Neural cell (in vitro differentiated cells): ENCODE data around the gene IRF8. TPM values are rescaled to one million over a fixed set of nuclear protein-coding genes. Genes with fewer than 3 reads are reported as not detected.

ENCODE experiments used
- H2AFZ ChIP-seq: fragments of 200-600, 300-800 bp; sonication (generic), shearing (Covaris generic); 2 replicates; pipeline ENCODE4 v1.6.0; 2014; ENCODE audit warnings: low read depth, mild to moderate bottlenecking, antibody characterized with exemption, low read length, moderate library complexity
- H3F3A ChIP-seq: fragments of 200-600 bp; shearing (Covaris generic); 2 replicates; pipeline ENCODE4 v1.6.1; 2016; ENCODE audit warnings: mild to moderate bottlenecking, moderate library complexity, mixed read lengths, antibody characterized with exemption, low read length; ENCODE audit not compliant: insufficient read depth, poor library complexity, severe bottlenecking
- H3K27ac ChIP-seq: fragments of 200-600, 300-800 bp; sonication (generic), shearing (Covaris generic); 2 replicates; pipeline ENCODE4 v1.5.1; 2014; ENCODE audit warnings: mild to moderate bottlenecking, low read length, moderate library complexity
- H3K27me3 ChIP-seq: fragments of 300-800, 200-600 bp; sonication (generic), shearing (Covaris generic); 2 replicates; pipeline ENCODE4 v1.6.0; 2014; ENCODE audit warnings: mild to moderate bottlenecking, low read depth, low read length, moderate library complexity; ENCODE audit not compliant: insufficient read depth
- H3K36me3 ChIP-seq: fragments of 300-800, 200-600 bp; sonication (generic), shearing (Covaris generic); 2 replicates; pipeline ENCODE4 v1.5.1; 2014; ENCODE audit warnings: mild to moderate bottlenecking, antibody characterized with exemption, low read length, moderate library complexity; ENCODE audit not compliant: insufficient read depth
- H3K4me2 ChIP-seq: fragments of 300-800, 200-600 bp; sonication (generic), shearing (Covaris generic); 2 replicates; pipeline ENCODE4 v1.6.0; 2014; ENCODE audit warnings: mild to moderate bottlenecking, low read length
- H3K4me3 ChIP-seq: fragments of 300-800, 200-600 bp; sonication (generic), shearing (Covaris generic); 2 replicates; pipeline ENCODE4 v1.5.1; 2014; ENCODE audit warnings: mild to moderate bottlenecking, low read length, moderate library complexity
- H3K79me2 ChIP-seq: fragments of 200-600 bp; shearing (Covaris generic); replicated peaks from 2 replicates; pipeline ENCODE4 v1.6.0; 2014; ENCODE audit warnings: mild to moderate bottlenecking, low read length, moderate library complexity; ENCODE audit not compliant: insufficient read depth
- H3K9ac ChIP-seq: fragments of 300-800, 200-600 bp; sonication (generic), shearing (Covaris generic); 2 replicates; pipeline ENCODE4 v1.6.1; 2016; ENCODE audit warnings: mild to moderate bottlenecking, low read length, mixed read lengths
- H3K9me2 ChIP-seq: fragments of 200-600 bp; shearing (Covaris generic); 2 replicates; pipeline ENCODE4 v1.6.1; 2016; ENCODE audit warnings: mild to moderate bottlenecking, low read length, mixed read lengths; ENCODE audit not compliant: insufficient read depth
- H3K9me3 ChIP-seq: fragments of 200-600, 300-800 bp; sonication (generic), shearing (Covaris generic); 2 replicates; pipeline ENCODE4 v1.6.1; 2016; ENCODE audit warnings: mild to moderate bottlenecking, mixed run types, low read length, moderate library complexity, mixed read lengths
- H4K20me1 ChIP-seq: fragments of 200-600 bp; shearing (Covaris generic); 2 replicates; pipeline ENCODE4 v1.6.1; 2016; ENCODE audit warnings: mild to moderate bottlenecking, mixed run types; ENCODE audit not compliant: insufficient read depth
- CTCF ChIP-seq: fragments of 450-650 bp; IDR thresholded peaks from 2 replicates; pipeline ENCODE4 v1.5.1; 2014; ENCODE audit warnings: antibody characterized with exemption, mild to moderate bottlenecking, moderate library complexity; ENCODE audit not compliant: poor library complexity, severe bottlenecking
- EP300 ChIP-seq: fragments of 450-650 bp; conservative IDR thresholded peaks from 2 replicates; pipeline ENCODE4 v1.6.1; 2014; ENCODE audit warnings: antibody characterized with exemption, mild to moderate bottlenecking, moderate library complexity; ENCODE audit not compliant: poor library complexity, severe bottlenecking
- EZH2 ChIP-seq: fragments of 200-600, 300-800 bp; shearing (Covaris generic), sonication (generic); IDR thresholded peaks from 2 replicates; pipeline ENCODE4 v1.6.1; 2014; ENCODE audit warnings: antibody characterized with exemption, low read length, borderline replicate concordance, mild to moderate bottlenecking; ENCODE audit not compliant: insufficient read depth, poor library complexity, severe bottlenecking
- MXI1 ChIP-seq: fragments of 450-650 bp; conservative IDR thresholded peaks from 2 replicates; pipeline ENCODE4 v1.6.1; 2014; ENCODE audit warnings: antibody characterized with exemption, mild to moderate bottlenecking; ENCODE audit not compliant: poor library complexity, severe bottlenecking
- POLR2AphosphoS5 ChIP-seq: IDR thresholded peaks from 2 replicates; pipeline ENCODE4 v1.6.1; 2012
- RAD21 ChIP-seq: fragments of 450-650 bp; conservative IDR thresholded peaks from 2 replicates; pipeline ENCODE4 v1.6.1; 2014; ENCODE audit warnings: antibody characterized with exemption, mild to moderate bottlenecking, moderate library complexity
- REST ChIP-seq: IDR thresholded peaks from 2 replicates; pipeline ENCODE4 v1.6.1; 2012; ENCODE audit warnings: borderline replicate concordance
- SMC3 ChIP-seq: fragments of 450-650 bp; conservative IDR thresholded peaks from 2 replicates; pipeline ENCODE4 v1.6.1; 2014; ENCODE audit warnings: antibody characterized with exemption, mild to moderate bottlenecking, moderate library complexity; ENCODE audit not compliant: poor library complexity
- TAF1 ChIP-seq: IDR thresholded peaks from 2 replicates; pipeline ENCODE4 v1.6.1; 2012; ENCODE audit warnings: low read depth
- polyA plus RNA-seq: library from polyadenylated mRNA; depleted of rRNA; stranded (reverse); fragments of >200 nt; gene quantifications from 2 replicates; pipeline ENCODE4 v1.2.3, GENCODE V29; 2014

The IRF8 gene
- polyA plus RNA-seq, 1 donor from 2014 or later = not detected

GRCh38 chr16:85863384-85863774, 35.6 kb upstream of the IRF8 start:
- no peaks in the 10 kb centered on the region for H3F3A ChIP-seq
- H3K27me3 ChIP-seq = no peaks in the 10 kb centered on the region
- no peaks in the 10 kb centered on the region for H4K20me1 ChIP-seq
- H3K9me3 ChIP-seq = no peaks in the 10 kb centered on the region
- no peak overlapping the region for H3K4me2 ChIP-seq
- no peak for TF ChIP-seq RAD21
- TF ChIP-seq SMC3 = no peak
- no peak for TF ChIP-seq POLR2AphosphoS5
- TF ChIP-seq REST = no peak
- TF ChIP-seq EP300 = no peak
- no peak for TF ChIP-seq EZH2
- no peak for TF ChIP-seq TAF1
- no peak for TF ChIP-seq MXI1
- no peak for TF ChIP-seq CTCF
- H3K36me3 ChIP-seq = no peaks in the 10 kb centered on the region
- no peaks in the 10 kb centered on the region for H3K9me2 ChIP-seq
- H3K4me3 ChIP-seq = no peak overlapping the region
- H2AFZ ChIP-seq = no peak overlapping the region
- no peak overlapping the region for H3K9ac ChIP-seq
- no peaks in the 10 kb centered on the region for H3K79me2 ChIP-seq
- no peak overlapping the region for H3K27ac ChIP-seq

DNA sequence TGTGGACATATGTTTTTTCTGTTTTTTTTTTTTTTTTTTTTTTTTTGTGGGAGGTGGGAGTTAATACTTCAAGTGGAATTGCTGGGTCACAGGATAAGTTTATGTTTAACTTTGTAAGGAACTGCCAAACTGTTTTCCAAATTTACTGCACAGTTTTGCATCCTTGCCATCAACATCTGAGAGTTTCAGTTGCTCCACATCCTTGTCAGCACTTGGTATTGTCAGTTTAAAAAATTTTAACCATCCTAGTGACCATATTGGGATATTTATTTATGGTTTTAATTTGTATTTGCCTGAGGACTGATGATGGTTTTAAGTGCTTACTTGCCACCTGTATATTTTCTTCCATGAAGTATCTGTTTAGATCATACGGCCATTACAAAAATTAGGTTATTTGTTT, 34.0 kb upstream of the IRF8 start:
- no peak overlapping the region for H3K4me2 ChIP-seq
- no peaks in the 10 kb centered on the region for H3K9me3 ChIP-seq
- H3K9me2 ChIP-seq = no peaks in the 10 kb centered on the region
- H3K79me2 ChIP-seq = no peaks in the 10 kb centered on the region
- H2AFZ ChIP-seq = no peak overlapping the region
- no peak overlapping the region for H3K27ac ChIP-seq
- no peak overlapping the region for H3K9ac ChIP-seq
- no peak overlapping the region for H3K4me3 ChIP-seq
- H3K27me3 ChIP-seq = no peaks in the 10 kb centered on the region
- H3F3A ChIP-seq = no peaks in the 10 kb centered on the region
- no peak for TF ChIP-seq TAF1
- no peak for TF ChIP-seq EP300
- no peak for TF ChIP-seq SMC3
- no peak for TF ChIP-seq EZH2
- TF ChIP-seq REST = no peak
- TF ChIP-seq CTCF = no peak
- TF ChIP-seq POLR2AphosphoS5 = no peak
- no peak for TF ChIP-seq RAD21
- TF ChIP-seq MXI1 = no peak
- H4K20me1 ChIP-seq = no peaks in the 10 kb centered on the region
- no peaks in the 10 kb centered on the region for H3K36me3 ChIP-seq
